WERI-Rb-1 (cell line): Measurements from ENCODE around the gene PLOD2.
A peak's percentile ranks its signal among the peaks of the same experiment; 100 is the strongest.

Experiments
- DNase-seq: peaks from one replicate; pipeline ENCODE4 v3.0.0-alpha.2; 2020
- H3K27ac ChIP-seq: fragments of 250-450 bp; sonication (Bioruptor Pico); 2 replicates; pipeline ENCODE4 v1.5.1; 2020; ENCODE audit warnings: mild to moderate bottlenecking, moderate library complexity
- H3K27me3 ChIP-seq: fragments of 250-450 bp; sonication (Bioruptor Pico); 2 replicates; pipeline ENCODE4 v1.5.1; 2021; ENCODE audit warnings: mild to moderate bottlenecking, low read depth, moderate library complexity; ENCODE audit not compliant: insufficient read depth, severe bottlenecking
- H3K36me3 ChIP-seq: fragments of 250-450 bp; sonication (Bioruptor Pico); 2 replicates; pipeline ENCODE4 v1.5.1; 2020; ENCODE audit warnings: mild to moderate bottlenecking, moderate library complexity
- H3K4me3 ChIP-seq: 2 replicates; pipeline ENCODE4 v1.5.1; 2011; ENCODE audit warnings: low read depth, mild to moderate bottlenecking, control low read depth, low read length
- H3K9me3 ChIP-seq: fragments of 250-450 bp; sonication (Bioruptor Pico); 2 replicates; pipeline ENCODE4 v1.5.1; 2021; ENCODE audit warnings: mild to moderate bottlenecking, moderate library complexity; ENCODE audit not compliant: severe bottlenecking
- TF ChIP-seq, protein P1 (sequence below): IDR thresholded peaks from 2 replicates; pipeline ENCODE4 v1.5.1; 2011; ENCODE audit warnings: low read depth, mild to moderate bottlenecking, control low read depth, inconsistent platforms, low read length

Gene PLOD2

GRCh38 chr3:146196789-146197188, 35.8 kb upstream of the PLOD2 start:
- Histone ChIP-seq H3K4me3 (no peak overlapping the region), H3K36me3 (no peaks in the 10 kb centered on the region), H3K27ac (no peak overlapping the region), H3K9me3 (no peaks in the 10 kb centered on the region), H3K27me3 (no peaks in the 10 kb centered on the region)
- DNase-seq = no peak
- TF ChIP-seq, protein P1, sequence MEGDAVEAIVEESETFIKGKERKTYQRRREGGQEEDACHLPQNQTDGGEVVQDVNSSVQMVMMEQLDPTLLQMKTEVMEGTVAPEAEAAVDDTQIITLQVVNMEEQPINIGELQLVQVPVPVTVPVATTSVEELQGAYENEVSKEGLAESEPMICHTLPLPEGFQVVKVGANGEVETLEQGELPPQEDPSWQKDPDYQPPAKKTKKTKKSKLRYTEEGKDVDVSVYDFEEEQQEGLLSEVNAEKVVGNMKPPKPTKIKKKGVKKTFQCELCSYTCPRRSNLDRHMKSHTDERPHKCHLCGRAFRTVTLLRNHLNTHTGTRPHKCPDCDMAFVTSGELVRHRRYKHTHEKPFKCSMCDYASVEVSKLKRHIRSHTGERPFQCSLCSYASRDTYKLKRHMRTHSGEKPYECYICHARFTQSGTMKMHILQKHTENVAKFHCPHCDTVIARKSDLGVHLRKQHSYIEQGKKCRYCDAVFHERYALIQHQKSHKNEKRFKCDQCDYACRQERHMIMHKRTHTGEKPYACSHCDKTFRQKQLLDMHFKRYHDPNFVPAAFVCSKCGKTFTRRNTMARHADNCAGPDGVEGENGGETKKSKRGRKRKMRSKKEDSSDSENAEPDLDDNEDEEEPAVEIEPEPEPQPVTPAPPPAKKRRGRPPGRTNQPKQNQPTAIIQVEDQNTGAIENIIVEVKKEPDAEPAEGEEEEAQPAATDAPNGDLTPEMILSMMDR = no peak

DNA sequence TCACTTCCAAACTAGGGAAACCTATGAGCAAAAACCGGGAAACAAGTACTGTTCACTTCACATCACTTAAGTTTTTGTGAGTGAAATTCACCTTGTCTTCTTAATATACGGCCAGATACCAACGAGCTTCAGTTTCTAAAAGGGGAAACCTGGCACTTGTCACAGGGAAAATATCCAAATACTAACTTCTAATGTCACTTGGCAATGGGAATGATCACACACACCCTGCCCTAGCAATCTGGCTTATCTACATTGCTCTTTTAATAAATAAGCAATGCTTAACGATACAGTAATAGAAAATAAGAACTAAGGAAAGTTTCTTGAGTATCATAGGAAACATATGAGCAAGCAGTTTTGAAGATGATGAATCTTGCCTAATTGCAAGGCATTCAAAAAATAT, 34.6 kb upstream of the PLOD2 start:
- TF ChIP-seq, protein P1 = no peak
- no peaks in the 10 kb centered on the region for H3K9me3 ChIP-seq
- H3K36me3 ChIP-seq = no peaks in the 10 kb centered on the region
- H3K27me3 ChIP-seq = no peaks in the 10 kb centered on the region
- H3K27ac ChIP-seq = no peak overlapping the region
- DNase-seq = no peak
- no peak overlapping the region for H3K4me3 ChIP-seq

- DNase-seq = no peak
- TF ChIP-seq, protein P1 = no peak
- no peak overlapping the region for H3K27ac ChIP-seq
Measured at GRCh38 chr3:146195030-146195429, 34.0 kb upstream of the PLOD2 start.

DNA sequence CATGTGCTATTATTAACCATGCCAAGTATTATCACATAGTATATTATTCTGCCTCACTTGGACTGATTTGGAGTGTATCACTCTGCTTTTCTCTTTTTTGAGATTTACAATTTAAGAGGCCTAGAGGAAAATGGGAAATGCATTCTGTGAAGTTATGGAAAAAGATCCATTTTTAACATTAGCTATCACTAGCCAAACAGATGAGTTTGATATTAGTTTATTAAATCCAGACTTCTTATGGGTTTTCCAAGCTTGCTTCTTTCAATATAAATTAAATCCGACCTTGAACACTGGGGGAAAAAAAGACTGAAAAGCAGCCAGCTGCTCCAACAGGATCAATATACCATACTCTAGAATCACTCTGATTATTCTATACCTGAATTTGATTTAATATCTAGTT, 30.1 kb upstream of the PLOD2 start:
- H3K27ac ChIP-seq = no peak overlapping the region
- no peaks in the 10 kb centered on the region for H3K27me3 ChIP-seq
- no peaks in the 10 kb centered on the region for H3K36me3 ChIP-seq
- TF ChIP-seq, protein P1 = no peak
- H3K4me3 ChIP-seq = no peak overlapping the region
- H3K9me3 ChIP-seq = no peaks in the 10 kb centered on the region
- no peak for DNase-seq

More at GRCh38 chr3:146195030-146195429, 34.0 kb upstream of the PLOD2 start:
- Histone ChIP-seq H3K36me3 (no peaks in the 10 kb centered on the region), H3K4me3 (no peak overlapping the region), H3K9me3 (no peaks in the 10 kb centered on the region), H3K27me3 (no peaks in the 10 kb centered on the region)

DNA sequence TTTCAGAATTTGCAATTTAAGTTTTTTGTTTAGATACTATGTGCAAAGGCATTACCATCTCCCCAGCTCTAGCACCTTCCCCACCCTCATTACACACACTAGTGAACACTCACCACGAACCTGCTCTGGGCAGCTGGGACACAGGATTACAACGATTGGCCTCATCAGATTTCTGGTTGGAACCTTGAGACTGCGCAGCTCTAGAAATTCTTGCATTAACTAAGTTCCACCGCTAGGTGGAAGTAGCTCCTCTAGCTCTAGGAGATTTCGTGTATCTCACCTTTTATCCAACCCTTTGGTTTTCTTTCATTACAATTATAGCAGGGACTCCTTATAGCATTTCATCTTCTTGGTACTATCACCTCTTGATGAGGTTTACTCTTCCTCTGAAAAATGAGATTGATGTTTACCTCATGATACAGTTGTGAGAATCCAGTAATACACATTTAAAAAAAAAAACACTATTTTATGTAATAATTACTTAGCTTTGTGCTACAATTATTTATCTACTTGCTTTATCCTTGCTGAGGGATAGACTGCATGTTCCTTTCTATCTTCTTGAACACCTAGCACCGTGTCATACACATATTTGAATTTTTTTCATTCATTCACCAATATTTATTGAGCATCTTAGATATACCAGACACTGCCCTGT, 28.7 kb upstream of the PLOD2 start:
- H3K4me3 ChIP-seq = no peak overlapping the region
- no peaks in the 10 kb centered on the region for H3K27me3 ChIP-seq
- H3K36me3 ChIP-seq = no peaks in the 10 kb centered on the region
- no peaks in the 10 kb centered on the region for H3K9me3 ChIP-seq
- TF ChIP-seq, protein P1 = peak; percentile 69
- peak; percentile 45 for DNase-seq
- H3K27ac ChIP-seq = no peak overlapping the region

- no peak for DNase-seq
- H3K9me3 ChIP-seq = no peaks in the 10 kb centered on the region
- TF ChIP-seq, protein P1 = peak; percentile 33; the same call in 1 of the 2 replicates
- H3K4me3 ChIP-seq = no peak overlapping the region
- no peaks in the 10 kb centered on the region for H3K27me3 ChIP-seq
- H3K27ac ChIP-seq = no peak overlapping the region
- no peaks in the 10 kb centered on the region for H3K36me3 ChIP-seq
Measured at GRCh38 chr3:146187334-146187950, 26.5 kb upstream of the PLOD2 start.
